T-cell (primary cell): ENCODE measurements around the gene CAMKK1. TPM values are rescaled to one million over a fixed set of nuclear protein-coding genes. Genes with fewer than 3 reads are reported as not detected.
A peak's percentile ranks its signal among the peaks of the same experiment; 100 is the strongest.

Source experiments
- ATAC-seq, 4 experiments: fragments of 200-7000 bp in 3 of 4; fragments of 150-1000 bp in 1 of 4; cut with Tn5 transposase; replicated peaks in 1 of 4; 1 replicate in 3 of 4; 2 replicates in 1 of 4; pipeline ENCODE4 v1.10.0; 2021; ENCODE audit warnings: moderate library complexity in 3 of 4, mild to moderate bottlenecking in 2 of 4, moderate number of reproducible peaks in 1 of 4
- CTCF ChIA-PET, 2 donors: fragments of 300-600 bp; sonication (Branson Sonifier 250); formaldehyde crosslinking; loops; one replicate each; lab custom pipeline; 2022; ENCODE audit warnings: antibody characterized with exemption in 2 of 2; lab: Charles Lee
- POLR2A ChIA-PET, 2 donors: fragments of 300-600 bp; sonication (Branson Sonifier 250); formaldehyde crosslinking; loops; one replicate each; lab custom pipeline; 2022; ENCODE audit warnings: antibody characterized with exemption in 2 of 2; lab: Charles Lee
- DNase-seq, 35 experiments: peaks; one replicate each; pipeline versions ENCODE4 v3.0.0 to v3.0.0-alpha.2; 2013 to 2023
- H3K27ac ChIP-seq: one replicate; pipeline ENCODE4 v1.5.1; 2013; ENCODE audit warnings: low read length
- H3K27me3 ChIP-seq, 2 experiments: replicated peaks in 1 of 2; 1 replicate in 1 of 2; 2 replicates in 1 of 2; pipeline versions ENCODE4 v1.6.1 to v1.7.0; 2013; ENCODE audit warnings: low read length in 1 of 2, mixed read lengths in 1 of 2; ENCODE audit not compliant: control insufficient read depth in 2 of 2, insufficient read depth in 2 of 2; ENCODE audit errors: extremely low read depth in 1 of 2
- H3K36me3 ChIP-seq, 2 donors: 1 replicate in 1 of 2; 2 replicates in 1 of 2; pipeline versions ENCODE4 v1.6.1 to v1.7.0; 2013; ENCODE audit warnings: low read length in 1 of 2; ENCODE audit not compliant: control insufficient read depth in 2 of 2, insufficient read depth in 1 of 2; ENCODE audit errors: extremely low read depth in 1 of 2
- H3K4me1 ChIP-seq, 2 experiments: 1 replicate in 1 of 2; 2 replicates in 1 of 2; pipeline versions ENCODE4 v1.6.1 to v1.7.0; 2013; ENCODE audit warnings: low read length in 2 of 2, mixed read lengths in 1 of 2; ENCODE audit not compliant: insufficient read depth in 2 of 2, control insufficient read depth in 1 of 2; ENCODE audit errors: extremely low read depth in 1 of 2
- H3K4me3 ChIP-seq, 2 donors: 1 replicate in 1 of 2; 2 replicates in 1 of 2; pipeline versions ENCODE4 v1.5.1 to v1.7.0; 2013; ENCODE audit warnings: mild to moderate bottlenecking in 2 of 2, low read length in 1 of 2, moderate library complexity in 1 of 2; ENCODE audit not compliant: control insufficient read depth in 1 of 2; ENCODE audit errors: extremely low read depth in 1 of 2
- H3K9me3 ChIP-seq: 2 replicates; pipeline ENCODE4 v1.7.0; 2013
- H3K27ac Mint-ChIP-seq, 2 donors: one replicate each; pipeline ENCODE4 v1.8.0; 2020 to 2021; ENCODE audit warnings: mild to moderate bottlenecking in 2 of 2, mixed read lengths in 2 of 2
- H3K27me3 Mint-ChIP-seq, 2 donors: one replicate each; pipeline ENCODE4 v1.8.0; 2021 to 2022; ENCODE audit warnings: mixed read lengths in 2 of 2
- H3K36me3 Mint-ChIP-seq: one replicate; pipeline ENCODE4 v1.8.0; 2021; ENCODE audit warnings: mixed read lengths
- H3K4me1 Mint-ChIP-seq, 3 donors: one replicate each; pipeline ENCODE4 v1.8.0; 2020 to 2022; ENCODE audit warnings: mixed read lengths in 3 of 3, mild to moderate bottlenecking in 1 of 3
- H3K4me3 Mint-ChIP-seq, 3 donors: one replicate each; pipeline ENCODE4 v1.8.0; 2020 to 2022; ENCODE audit warnings: mild to moderate bottlenecking in 3 of 3, mixed read lengths in 3 of 3, moderate library complexity in 3 of 3
- H3K9me3 Mint-ChIP-seq, 3 donors: one replicate each; pipeline ENCODE4 v1.8.0; 2020 to 2022; ENCODE audit warnings: mixed read lengths in 3 of 3
- WGBS: methylation state at CpG from one replicate; pipeline ENCODE4 v1.1.5; 2013; ENCODE audit warnings: missing lambda C conversion rate; ENCODE audit not compliant: insufficient coverage; 5-methylcytosine and 5-hydroxymethylcytosine counted together
- total RNA-seq, 35 experiments: library from RNA in 6 of 35; stranded (reverse) in 6 of 35; fragments of 120-200 nt in 1 of 35; gene quantifications; one replicate each; pipeline versions ENCODE4 v1.2.1 to v1.2.4 and lab custom pipeline; 2013 to 2026

Gene CAMKK1
- total RNA-seq, 5 donors from 2014 or later (not counting 1 experiment from before 2014, with no cell fraction given), result 5.3 to 11.0 (median 6.0) TPM

- CTCF ChIA-PET, result no interaction called here
- DNase-seq (no peak), ATAC-seq (no peak)
- H3K36me3 Mint-ChIP-seq, result peaks cover 14% of the 10 kb centered on the region
- POLR2A ChIA-PET, result interaction anchor here (0.5 to 0.6 kb wide), 2 partner anchors 28 kb away, joined by 3 read pairs; no protein-coding TSS in a partner anchor
- Histone ChIP-seq H3K4me1 (no peaks in the 10 kb centered on the region), H3K27me3 (no peaks in the 10 kb centered on the region), H3K27ac (no peak overlapping the region), H3K36me3 (peaks cover 33 to 42% of the 10 kb centered on the region in 2 donors), H3K4me3 (no peak overlapping the region), H3K9me3 (no peaks in the 10 kb centered on the region)
- peaks cover 0 to 4% (median 0%) of the 10 kb centered on the region in 3 donors for H3K4me1 Mint-ChIP-seq
- H3K27me3 Mint-ChIP-seq, result no peaks in the 10 kb centered on the region
- WGBS, result 95% methylated on average over 33 of the region's 40 CpGs
- H3K27ac Mint-ChIP-seq, result no peak overlapping the region
- no peaks in the 10 kb centered on the region for H3K9me3 Mint-ChIP-seq
- H3K4me3 Mint-ChIP-seq, result no peak overlapping the region
Measured at GRCh38 chr17:3924512-3925350, 31.9 kb upstream of the CAMKK1 start.

GRCh38 chr17:3923466-3924190 is 30.8 kb upstream of the CAMKK1 start:
- peaks cover 14% of the 10 kb centered on the region for H3K36me3 Mint-ChIP-seq
- Histone ChIP-seq H3K36me3 (peaks cover 30 to 31% of the 10 kb centered on the region in 2 donors), H3K4me3 (no peak overlapping the region), H3K4me1 (no peaks in the 10 kb centered on the region), H3K27ac (no peak overlapping the region), H3K27me3 (no peaks in the 10 kb centered on the region), H3K9me3 (no peaks in the 10 kb centered on the region)
- DNase-seq (no peak), ATAC-seq (no peak)
- CTCF ChIA-PET, result no interaction called here
- H3K4me1 Mint-ChIP-seq, result peaks cover 0 to 4% (median 0%) of the 10 kb centered on the region in 3 donors
- H3K27ac Mint-ChIP-seq, result no peak overlapping the region
- POLR2A ChIA-PET, result no interaction called here
- no peaks in the 10 kb centered on the region for H3K27me3 Mint-ChIP-seq
- no peaks in the 10 kb centered on the region for H3K9me3 Mint-ChIP-seq
- H3K4me3 Mint-ChIP-seq, result no peak overlapping the region
- WGBS, result 82% methylated on average over 2 of the region's 18 CpGs

- Histone ChIP-seq H3K27ac (no peak overlapping the region), H3K4me3 (no peak overlapping the region), H3K9me3 (no peaks in the 10 kb centered on the region), H3K27me3 (no peaks in the 10 kb centered on the region), H3K36me3 (peaks cover 22 to 29% of the 10 kb centered on the region in 2 donors), H3K4me1 (peaks cover under 1% of the 10 kb centered on the region in 2 experiments)
- CTCF ChIA-PET, result no interaction called here
- H3K27me3 Mint-ChIP-seq, result no peaks in the 10 kb centered on the region
- POLR2A ChIA-PET, result no interaction called here
- H3K27ac Mint-ChIP-seq, result peak overlapping the region; percentile 39 to 57
- no peak for DNase-seq
- whole genome bisulfite sequencing, result 85% methylated on average over 4 of the region's 7 CpGs
- H3K9me3 Mint-ChIP-seq, result no peaks in the 10 kb centered on the region
- peaks cover 14% of the 10 kb centered on the region for H3K36me3 Mint-ChIP-seq
- peaks cover 0 to 8% (median 2%) of the 10 kb centered on the region in 3 donors for H3K4me1 Mint-ChIP-seq
- no peak for ATAC-seq
- no peak overlapping the region for H3K4me3 Mint-ChIP-seq
Measured at GRCh38 chr17:3922765-3923164, 29.9 kb upstream of the CAMKK1 start.

GRCh38 chr17:3921502-3922319 is 28.9 kb upstream of the CAMKK1 start:
- POLR2A ChIA-PET, result interaction anchor here in 1 of 2 donors (0.6 kb wide), 1 partner anchor 10 kb away, joined by 3 read pairs; no protein-coding TSS in a partner anchor

GRCh38 chr17:3921006-3921405 is 28.2 kb upstream of the CAMKK1 start:
- H3K27ac ChIP-seq, result no peak overlapping the region
- peaks cover 15 to 18% of the 10 kb centered on the region in 2 experiments for H3K4me1 ChIP-seq
- Mint-ChIP-seq H3K4me3 (no peak overlapping the region), H3K27me3 (no peaks in the 10 kb centered on the region), H3K27ac (no peak overlapping the region), H3K4me1 (peaks cover 9 to 24% (median 17%) of the 10 kb centered on the region in 3 donors), H3K36me3 (peaks cover 7% of the 10 kb centered on the region), H3K9me3 (no peaks in the 10 kb centered on the region)
- no peak for DNase-seq
- no peaks in the 10 kb centered on the region for H3K27me3 ChIP-seq
- ChIA-PET CTCF (no interaction called here), POLR2A (interaction anchor here in 1 of 2 donors (0.6 kb wide), 1 partner anchor 10 kb away, joined by 3 read pairs; no protein-coding TSS in a partner anchor)
- H3K4me3 ChIP-seq, result no peak overlapping the region
- ATAC-seq, result no peak
- no peaks in the 10 kb centered on the region for H3K9me3 ChIP-seq
- WGBS, result 92% methylated on average over 6 of the region's 16 CpGs
- H3K36me3 ChIP-seq, result peaks cover 11 to 20% of the 10 kb centered on the region in 2 donors

More at GRCh38 chr17:3921502-3922319, 28.9 kb upstream of the CAMKK1 start:
- peaks cover 12 to 23% of the 10 kb centered on the region in 2 donors for H3K36me3 ChIP-seq
- Mint-ChIP-seq H3K9me3 (no peaks in the 10 kb centered on the region), H3K4me1 (peaks cover 5 to 16% (median 10%) of the 10 kb centered on the region in 3 donors), H3K27me3 (no peaks in the 10 kb centered on the region), H3K36me3 (peaks cover 9% of the 10 kb centered on the region), H3K27ac (peak overlapping the region in 1 of 2 donors; percentile 14), H3K4me3 (no peak overlapping the region)
- H3K27ac ChIP-seq, result no peak overlapping the region
- no peaks in the 10 kb centered on the region for H3K27me3 ChIP-seq
- no peaks in the 10 kb centered on the region for H3K9me3 ChIP-seq
- H3K4me3 ChIP-seq, result no peak overlapping the region
- DNase-seq (no peak), ATAC-seq (peak in 1 of 4 experiments; percentile 18)
- peaks cover 10 to 11% of the 10 kb centered on the region in 2 experiments for H3K4me1 ChIP-seq
- CTCF ChIA-PET, result no interaction called here
- 89% methylated on average over 20 of the region's 27 CpGs for WGBS
